H9 (cell line): ENCODE measurements around the gene EFCAB11. TPM values are rescaled to one million over a fixed set of nuclear protein-coding genes. Genes with fewer than 3 reads are reported as not detected.

Experiments used
- DNase-seq: peaks from one replicate; pipeline ENCODE4 v3.0.0-alpha.2; 2017
- H2AFZ ChIP-seq: one replicate; pipeline ENCODE4 v1.6.1; 2013; ENCODE audit warnings: mild to moderate bottlenecking, low read length, control low read depth, moderate library complexity
- H2AK5ac ChIP-seq: 2 replicates; pipeline ENCODE4 v1.6.1; 2013; ENCODE audit warnings: low read length, control low read depth, mixed read lengths; ENCODE audit not compliant: insufficient read length
- H2BK120ac ChIP-seq: one replicate; pipeline ENCODE4 v1.6.1; 2013; ENCODE audit warnings: low read depth, mild to moderate bottlenecking, low read length, control low read depth, inconsistent platforms; ENCODE audit not compliant: poor library complexity, severe bottlenecking
- H2BK12ac ChIP-seq: 2 replicates; pipeline ENCODE4 v1.6.1; 2013; ENCODE audit warnings: low read length, control low read depth, mixed read lengths, low read depth; ENCODE audit not compliant: insufficient read length
- H2BK15ac ChIP-seq: 2 replicates; pipeline ENCODE4 v1.6.1; 2013; ENCODE audit warnings: low read depth, low read length, control low read depth
- H2BK20ac ChIP-seq: one replicate; pipeline ENCODE4 v1.6.1; 2013; ENCODE audit warnings: low read depth, mild to moderate bottlenecking, low read length, control low read depth, inconsistent platforms; ENCODE audit not compliant: poor library complexity, severe bottlenecking
- H2BK5ac ChIP-seq: 2 replicates; pipeline ENCODE4 v1.6.1; 2013; ENCODE audit warnings: low read length, control low read depth, mixed read lengths; ENCODE audit not compliant: insufficient read length
- H3K14ac ChIP-seq: 2 replicates; pipeline ENCODE4 v1.6.1; 2013; ENCODE audit warnings: low read length, control low read depth; ENCODE audit not compliant: insufficient read depth
- H3K18ac ChIP-seq: 2 replicates; pipeline ENCODE4 v1.6.1; 2013; ENCODE audit warnings: low read depth, mild to moderate bottlenecking, mixed read lengths, low read length, control low read depth; ENCODE audit not compliant: insufficient read length
- H3K23ac ChIP-seq: 2 replicates; pipeline ENCODE4 v1.6.1; 2013; ENCODE audit warnings: low read length, control low read depth, mixed read lengths, low read depth; ENCODE audit not compliant: insufficient read length
- H3K23me2 ChIP-seq: 2 replicates; pipeline ENCODE4 v1.6.1; 2013; ENCODE audit warnings: low read depth, mild to moderate bottlenecking, mixed read lengths, low read length, control low read depth; ENCODE audit not compliant: insufficient read length, poor library complexity, severe bottlenecking
- H3K27ac ChIP-seq: 2 replicates; pipeline ENCODE4 v1.5.1; 2013; ENCODE audit warnings: low read length, control low read depth, mixed read lengths, low read depth; ENCODE audit not compliant: insufficient read length
- H3K27me3 ChIP-seq: 2 replicates; pipeline ENCODE4 v1.6.1; 2013; ENCODE audit warnings: low read length, control low read depth, inconsistent platforms; ENCODE audit not compliant: insufficient read depth
- H3K4ac ChIP-seq: 2 replicates; pipeline ENCODE4 v1.6.1; 2013; ENCODE audit warnings: low read depth, mild to moderate bottlenecking, control low read depth, inconsistent platforms, low read length, moderate library complexity
- H3K4me1 ChIP-seq: 2 replicates; pipeline ENCODE4 v1.6.1; 2013; ENCODE audit warnings: low read length, control low read depth, inconsistent platforms; ENCODE audit not compliant: insufficient read depth
- H3K4me2 ChIP-seq: 2 replicates; pipeline ENCODE4 v1.6.1; 2013; ENCODE audit warnings: low read length, control low read depth, mixed read lengths; ENCODE audit not compliant: insufficient read length, insufficient read depth
- H3K56ac ChIP-seq: 2 replicates; pipeline ENCODE4 v1.6.1; 2013; ENCODE audit warnings: low read depth, mild to moderate bottlenecking, mixed read lengths, low read length, control low read depth; ENCODE audit not compliant: insufficient read length
- H3K79me1 ChIP-seq: 2 replicates; pipeline ENCODE4 v1.6.1; 2013; ENCODE audit warnings: low read depth, mild to moderate bottlenecking, moderate library complexity, low read length, control low read depth, inconsistent platforms; ENCODE audit not compliant: insufficient read depth, poor library complexity, severe bottlenecking
- H3K79me2 ChIP-seq: 2 replicates; pipeline ENCODE4 v1.6.1; 2013; ENCODE audit warnings: low read length, control low read depth, inconsistent platforms; ENCODE audit not compliant: insufficient read depth
- H3K9ac ChIP-seq: 2 replicates; pipeline ENCODE4 v1.6.1; 2013; ENCODE audit warnings: low read length, control low read depth, mixed read lengths; ENCODE audit not compliant: insufficient read length; ENCODE audit errors: extremely low read depth
- H3K9me3 ChIP-seq: one replicate; pipeline ENCODE4 v1.6.1; 2013; ENCODE audit warnings: low read depth, low read length, inconsistent platforms; ENCODE audit not compliant: control insufficient read depth
- H3T11ph ChIP-seq: one replicate; pipeline ENCODE4 v1.6.1; 2013; ENCODE audit warnings: mild to moderate bottlenecking, low read length, control low read depth, inconsistent platforms
- H4K20me1 ChIP-seq: one replicate; pipeline ENCODE4 v1.6.1; 2013; ENCODE audit not compliant: control insufficient read depth, insufficient read length, insufficient read depth
- H4K5ac ChIP-seq: 2 replicates; pipeline ENCODE4 v1.6.1; 2013; ENCODE audit warnings: low read depth, mild to moderate bottlenecking, mixed read lengths, low read length, control low read depth; ENCODE audit not compliant: insufficient read length
- H4K8ac ChIP-seq: replicated peaks from 2 replicates; pipeline ENCODE4 v1.6.1; 2013; ENCODE audit warnings: low read length, control low read depth, mixed read lengths, low read depth; ENCODE audit not compliant: insufficient read length
- H4K91ac ChIP-seq: 2 replicates; pipeline ENCODE4 v1.6.1; 2013; ENCODE audit warnings: low read depth, mild to moderate bottlenecking, moderate library complexity, mixed read lengths, low read length, control low read depth; ENCODE audit not compliant: insufficient read length
- H3K27ac Mint-ChIP-seq, 3 experiments: 2 replicates in 2 of 3; 3 replicates in 1 of 3; pipeline ENCODE4 v1.8.0; 2020 to 2021; ENCODE audit warnings: mixed read lengths in 3 of 3, mild to moderate bottlenecking in 1 of 3, moderate library complexity in 1 of 3
- H3K27me3 Mint-ChIP-seq: 2 replicates; pipeline ENCODE4 v1.8.0; 2021; ENCODE audit warnings: low read depth, mild to moderate bottlenecking, moderate library complexity, mixed read lengths
- H3K36me3 Mint-ChIP-seq, 3 experiments: 2 replicates in 2 of 3; 3 replicates in 1 of 3; pipeline ENCODE4 v1.8.0; 2020 to 2021; ENCODE audit warnings: low read depth in 3 of 3, mixed read lengths in 3 of 3; ENCODE audit not compliant: insufficient read depth in 1 of 3
- H3K4me1 Mint-ChIP-seq, 2 experiments: 2 replicates each; pipeline ENCODE4 v1.8.0; 2020; ENCODE audit warnings: mixed read lengths in 2 of 2
- H3K4me3 Mint-ChIP-seq, 2 experiments: 2 replicates in 1 of 2; 3 replicates in 1 of 2; pipeline ENCODE4 v1.8.0; 2020 to 2021; ENCODE audit warnings: mild to moderate bottlenecking in 2 of 2, mixed read lengths in 2 of 2, moderate library complexity in 1 of 2
- H3K9me3 Mint-ChIP-seq, 2 experiments: 2 replicates in 1 of 2; 3 replicates in 1 of 2; pipeline ENCODE4 v1.8.0; 2020; ENCODE audit warnings: mild to moderate bottlenecking in 2 of 2, mixed read lengths in 2 of 2, moderate library complexity in 1 of 2
- CTCF ChIP-seq: fragments of 200-600 bp; sonication (generic); conservative IDR thresholded peaks from 3 replicates; pipeline ENCODE4 v1.8.0; 2021; ENCODE audit warnings: antibody characterized with exemption, mild to moderate bottlenecking
- WGBS: extraction: QIAGEN DNeasy Blood & Tissue Kit; methylation state at CpG from one replicate; pipeline ENCODE4 v1.1.7; 2013; ENCODE audit warnings: missing lambda C conversion rate, low lambda C conversion rate, mixed read lengths; ENCODE audit not compliant: insufficient read length; ENCODE audit errors: extremely low coverage; 5-methylcytosine and 5-hydroxymethylcytosine counted together
- total RNA-seq: library from RNA; stranded (reverse); gene quantifications from 2 replicates; pipeline ENCODE4 v1.2.1, GENCODE V29; 2021

EFCAB11 gene
- total RNA-seq, 1 experiment from 2014 or later = 17.4 TPM

GRCh38 chr14:89912221-89912620 is 42.3 kb downstream of the EFCAB11 start:
- H3K9me3 Mint-ChIP-seq = no peaks in the 10 kb centered on the region
- Histone ChIP-seq H3K4ac (no peak overlapping the region), H2BK20ac (no peak overlapping the region), H2BK15ac (no peak overlapping the region), H4K8ac (no peak overlapping the region), H2BK120ac (no peak overlapping the region), H3K14ac (no peak overlapping the region), H4K91ac (no peak overlapping the region), H4K5ac (no peak overlapping the region), H3K18ac (no peak overlapping the region), H2AK5ac (no peak overlapping the region), H3K9ac (no peak overlapping the region), H2AFZ (no peak overlapping the region), H3T11ph (peak overlapping the region; percentile 81), H3K79me2 (no peaks in the 10 kb centered on the region), H2BK12ac (no peak overlapping the region), H3K79me1 (no peaks in the 10 kb centered on the region), H3K56ac (no peak overlapping the region), H3K27ac (no peak overlapping the region), H3K4me2 (no peak overlapping the region), H3K27me3 (no peaks in the 10 kb centered on the region), H3K23ac (no peak overlapping the region), H3K9me3 (no peaks in the 10 kb centered on the region), H4K20me1 (no peaks in the 10 kb centered on the region), H3K23me2 (no peaks in the 10 kb centered on the region), H3K4me1 (peaks cover 6% of the 10 kb centered on the region; the same call in 1 of the 2 replicates), H2BK5ac (no peak overlapping the region)
- peaks cover 0 to 4% (median 3%) of the 10 kb centered on the region in 3 experiments; a peak in 3 of 7 replicates for H3K36me3 Mint-ChIP-seq
- H3K4me1 Mint-ChIP-seq = peaks cover 42 to 50% of the 10 kb centered on the region in 2 experiments
- no CpG with 5 or more reads among the region's 2 CpGs for WGBS
- peaks cover 5% of the 10 kb centered on the region for H3K27me3 Mint-ChIP-seq
- H3K27ac Mint-ChIP-seq = no peak overlapping the region
- TF ChIP-seq CTCF = no peak
- H3K4me3 Mint-ChIP-seq = no peak overlapping the region
- no peak for DNase-seq
